ENCODE data around the gene CEP152. TPM values are rescaled to one million over a fixed set of nuclear protein-coding genes. Genes with fewer than 3 reads are reported as not detected.

The CEP152 gene
- total and polyA plus RNA-seq, 2 of the 13 experiments (the other 11 are each of a cell fraction or from before 2014, with no cell fraction given): 1.3 to 14.7 TPM

DNA sequence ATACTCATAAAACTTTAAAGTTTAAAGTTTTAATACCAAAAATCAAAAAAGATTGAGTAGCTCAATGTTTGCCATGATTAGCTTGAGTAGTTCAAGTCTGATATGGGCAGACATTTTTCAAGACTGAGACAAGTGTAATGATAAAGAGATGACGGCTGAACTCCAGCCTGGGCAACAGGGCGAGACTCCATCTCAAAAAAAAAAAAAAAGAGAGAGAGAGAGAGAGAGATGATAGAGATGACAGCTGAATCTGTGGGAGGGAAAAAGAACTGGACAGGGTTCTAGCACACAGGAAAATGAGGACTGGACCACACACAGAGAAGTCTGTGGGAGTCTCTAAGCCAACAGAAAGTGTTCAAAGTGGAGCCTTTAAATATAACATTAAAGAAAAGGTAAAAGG is 25.2 kb downstream of the CEP152 start:
- Histone ChIP-seq H3K27me3 (ENCODE audit: control insufficient read depth in 1 of 2, insufficient read depth in 2 of 2, low read length in 2 of 2) (no peaks in the 10 kb centered on the region), H3K36me3 (replicated peaks in 1 of 2; ENCODE audit: control insufficient read depth in 1 of 2, insufficient read depth in 2 of 2, low read length in 2 of 2) (peaks cover 5 to 41% of the 10 kb centered on the region in 2 experiments; a peak in 4 of 5 replicates), H3K79me2 (ENCODE audit: insufficient read depth, low read length) (no peaks in the 10 kb centered on the region), H3K4me3 (replicated peaks in 1 of 3; ENCODE audit: insufficient read depth in 1 of 3, low read depth in 2 of 3, low read length in 3 of 3) (no peak overlapping the region), H2AFZ (ENCODE audit: low read length) (no peak overlapping the region), H3K9ac (ENCODE audit: insufficient read depth, low read depth, low read length) (no peak overlapping the region), H3K27ac (ENCODE audit: extremely low read length, insufficient read depth, low read length) (no peak overlapping the region), H4K20me1 (ENCODE audit: insufficient read depth, low read length) (no peaks in the 10 kb centered on the region), H3K4me2 (ENCODE audit: low read depth, low read length) (no peak overlapping the region), H3K4me1 (ENCODE audit: insufficient read depth, low read length) (no peaks in the 10 kb centered on the region), H3K9me3 (ENCODE audit: low read length) (no peaks in the 10 kb centered on the region)
- BruUV-seq (replicated peaks): no TSS peak
- FAIRE-seq (no peak), ATAC-seq (no peak), DNase-seq (ENCODE audit: low spot score) (no peak)
- in situ Hi-C loops (cut with HindIII; ENCODE audit: extremely low pct_ligation_motif_present, low pct_unique_long_range_greater_than_20kb) (no loop called here), intact Hi-C loops (cut with micrococcal nuclease; ENCODE audit: unreplicated experiment) (no loop called here)
- ChIA-PET POLR2A (no interaction called here), CTCF (ENCODE audit: low intra/inter-chr PET ratio, low total read pairs) (no interaction called here)
- TF ChIP-seq, protein P1, sequence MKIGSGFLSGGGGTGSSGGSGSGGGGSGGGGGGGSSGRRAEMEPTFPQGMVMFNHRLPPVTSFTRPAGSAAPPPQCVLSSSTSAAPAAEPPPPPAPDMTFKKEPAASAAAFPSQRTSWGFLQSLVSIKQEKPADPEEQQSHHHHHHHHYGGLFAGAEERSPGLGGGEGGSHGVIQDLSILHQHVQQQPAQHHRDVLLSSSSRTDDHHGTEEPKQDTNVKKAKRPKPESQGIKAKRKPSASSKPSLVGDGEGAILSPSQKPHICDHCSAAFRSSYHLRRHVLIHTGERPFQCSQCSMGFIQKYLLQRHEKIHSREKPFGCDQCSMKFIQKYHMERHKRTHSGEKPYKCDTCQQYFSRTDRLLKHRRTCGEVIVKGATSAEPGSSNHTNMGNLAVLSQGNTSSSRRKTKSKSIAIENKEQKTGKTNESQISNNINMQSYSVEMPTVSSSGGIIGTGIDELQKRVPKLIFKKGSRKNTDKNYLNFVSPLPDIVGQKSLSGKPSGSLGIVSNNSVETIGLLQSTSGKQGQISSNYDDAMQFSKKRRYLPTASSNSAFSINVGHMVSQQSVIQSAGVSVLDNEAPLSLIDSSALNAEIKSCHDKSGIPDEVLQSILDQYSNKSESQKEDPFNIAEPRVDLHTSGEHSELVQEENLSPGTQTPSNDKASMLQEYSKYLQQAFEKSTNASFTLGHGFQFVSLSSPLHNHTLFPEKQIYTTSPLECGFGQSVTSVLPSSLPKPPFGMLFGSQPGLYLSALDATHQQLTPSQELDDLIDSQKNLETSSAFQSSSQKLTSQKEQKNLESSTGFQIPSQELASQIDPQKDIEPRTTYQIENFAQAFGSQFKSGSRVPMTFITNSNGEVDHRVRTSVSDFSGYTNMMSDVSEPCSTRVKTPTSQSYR (CRISPR knock-in tag; IDR thresholded peaks at IDR 0.05; ENCODE audit: borderline replicate concordance): no peak
- no peak for TF ChIP-seq KDM1A (CRISPR knock-in tag; IDR thresholded peaks at IDR 0.05)
- TF ChIP-seq NKX3-1 (CRISPR knock-in tag; IDR thresholded peaks at IDR 0.05): no peak
- no peak for TF ChIP-seq TEAD2 (CRISPR knock-in tag; IDR thresholded peaks at IDR 0.05)
- TF ChIP-seq, protein P2, sequence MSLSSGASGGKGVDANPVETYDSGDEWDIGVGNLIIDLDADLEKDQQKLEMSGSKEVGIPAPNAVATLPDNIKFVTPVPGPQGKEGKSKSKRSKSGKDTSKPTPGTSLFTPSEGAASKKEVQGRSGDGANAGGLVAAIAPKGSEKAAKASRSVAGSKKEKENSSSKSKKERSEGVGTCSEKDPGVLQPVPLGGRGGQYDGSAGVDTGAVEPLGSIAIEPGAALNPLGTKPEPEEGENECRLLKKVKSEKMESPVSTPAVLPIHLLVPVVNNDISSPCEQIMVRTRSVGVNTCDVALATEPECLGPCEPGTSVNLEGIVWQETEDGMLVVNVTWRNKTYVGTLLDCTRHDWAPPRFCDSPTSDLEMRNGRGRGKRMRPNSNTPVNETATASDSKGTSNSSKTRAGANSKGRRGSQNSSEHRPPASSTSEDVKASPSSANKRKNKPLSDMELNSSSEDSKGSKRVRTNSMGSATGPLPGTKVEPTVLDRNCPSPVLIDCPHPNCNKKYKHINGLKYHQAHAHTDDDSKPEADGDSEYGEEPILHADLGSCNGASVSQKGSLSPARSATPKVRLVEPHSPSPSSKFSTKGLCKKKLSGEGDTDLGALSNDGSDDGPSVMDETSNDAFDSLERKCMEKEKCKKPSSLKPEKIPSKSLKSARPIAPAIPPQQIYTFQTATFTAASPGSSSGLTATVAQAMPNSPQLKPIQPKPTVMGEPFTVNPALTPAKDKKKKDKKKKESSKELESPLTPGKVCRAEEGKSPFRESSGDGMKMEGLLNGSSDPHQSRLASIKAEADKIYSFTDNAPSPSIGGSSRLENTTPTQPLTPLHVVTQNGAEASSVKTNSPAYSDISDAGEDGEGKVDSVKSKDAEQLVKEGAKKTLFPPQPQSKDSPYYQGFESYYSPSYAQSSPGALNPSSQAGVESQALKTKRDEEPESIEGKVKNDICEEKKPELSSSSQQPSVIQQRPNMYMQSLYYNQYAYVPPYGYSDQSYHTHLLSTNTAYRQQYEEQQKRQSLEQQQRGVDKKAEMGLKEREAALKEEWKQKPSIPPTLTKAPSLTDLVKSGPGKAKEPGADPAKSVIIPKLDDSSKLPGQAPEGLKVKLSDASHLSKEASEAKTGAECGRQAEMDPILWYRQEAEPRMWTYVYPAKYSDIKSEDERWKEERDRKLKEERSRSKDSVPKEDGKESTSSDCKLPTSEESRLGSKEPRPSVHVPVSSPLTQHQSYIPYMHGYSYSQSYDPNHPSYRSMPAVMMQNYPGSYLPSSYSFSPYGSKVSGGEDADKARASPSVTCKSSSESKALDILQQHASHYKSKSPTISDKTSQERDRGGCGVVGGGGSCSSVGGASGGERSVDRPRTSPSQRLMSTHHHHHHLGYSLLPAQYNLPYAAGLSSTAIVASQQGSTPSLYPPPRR (CRISPR knock-in tag; IDR thresholded peaks at IDR 0.05; ENCODE audit: borderline replicate concordance): no peak
- no peak for TF ChIP-seq SOX6 (IDR thresholded peaks at IDR 0.05)
- no peak for TF ChIP-seq SOX6 (CRISPR knock-in tag; IDR thresholded peaks at IDR 0.05)
- WGBS (ENCODE audit: low lambda C conversion rate): 96% methylated on average over 2 of the region's 2 CpGs
